SK-N-SH (cell line): ENCODE measurements around the gene SSTR4. TPM values are rescaled to one million over a fixed set of nuclear protein-coding genes. Genes with fewer than 3 reads are reported as not detected.

Source experiments
- CTCF ChIA-PET: fragments of 300-600, 350-600 bp; formaldehyde crosslinking; extraction: SDS; loops from one replicate; lab custom pipeline; 2021; lab: Yijun Ruan, JAX
- POLR2A ChIA-PET: fragments of 350-600 bp; sonication (Branson Sonifier 250); formaldehyde crosslinking; extraction: SDS; loops from one replicate; lab custom pipeline; 2020; ENCODE audit warnings: antibody characterized with exemption, inconsistent platforms; lab: Yijun Ruan, JAX
- DNase-seq: peaks from one replicate; pipeline ENCODE4 v3.0.0; 2012
- H2AFZ ChIP-seq: fragments of 200-600 bp; sonication (generic); 2 replicates; pipeline ENCODE4 v1.8.1; 2016; ENCODE audit warnings: antibody characterized with exemption, mild to moderate bottlenecking, low read depth
- H3F3A ChIP-seq: fragments of 200-600 bp; sonication (generic); replicated peaks from 2 replicates; pipeline ENCODE3; 2016; ENCODE audit warnings: antibody characterized with exemption, mild to moderate bottlenecking; ENCODE audit not compliant: insufficient read depth
- H3K27ac ChIP-seq, 2 experiments: fragments of 200-500 bp in 1 of 2; fragments of 200-600 bp in 1 of 2; sonication (Bioruptor generic) in 1 of 2; sonication (generic), shearing (Covaris generic) in 1 of 2; 2 replicates each; pipeline versions ENCODE4 v1.5.1 to v1.6.1; 2014 to 2016; ENCODE audit warnings: low read depth in 2 of 2, inconsistent platforms in 1 of 2, low read length in 1 of 2, mild to moderate bottlenecking in 1 of 2, mixed read lengths in 1 of 2
- H3K27me3 ChIP-seq: fragments of 200-600 bp; sonication (generic), shearing (Covaris generic); 2 replicates; pipeline ENCODE4 v1.6.1; 2016; ENCODE audit warnings: mixed run types; ENCODE audit not compliant: insufficient read depth
- H3K36me3 ChIP-seq, 2 experiments: fragments of 200-500 bp in 1 of 2; fragments of 200-600 bp in 1 of 2; sonication (Bioruptor generic) in 1 of 2; sonication (generic) in 1 of 2; replicated peaks in 1 of 2; 2 replicates each; pipeline versions ENCODE3 to v1.5.1; 2014 to 2016; ENCODE audit warnings: low read length in 1 of 2, mild to moderate bottlenecking in 1 of 2; ENCODE audit not compliant: insufficient read depth in 2 of 2, control insufficient read depth in 1 of 2
- H3K4me1 ChIP-seq, 2 experiments: fragments of 200-500 bp in 1 of 2; fragments of 200-600 bp in 1 of 2; sonication (Bioruptor generic) in 1 of 2; sonication (generic), shearing (Covaris generic) in 1 of 2; 2 replicates each; pipeline versions ENCODE4 v1.5.1 to v1.6.1; 2014 to 2016; ENCODE audit warnings: low read depth in 1 of 2, low read length in 1 of 2, mixed run types in 1 of 2; ENCODE audit not compliant: insufficient read depth in 2 of 2, control insufficient read depth in 1 of 2
- H3K4me2 ChIP-seq: fragments of 200-600 bp; sonication (generic), shearing (Covaris generic); 2 replicates; pipeline ENCODE4 v1.6.1; 2017; ENCODE audit warnings: mixed run types
- H3K4me3 ChIP-seq, 2 experiments: fragments of 200-500 bp in 1 of 2; fragments of 200-600 bp in 1 of 2; sonication (Bioruptor generic) in 1 of 2; sonication (generic), shearing (Covaris generic) in 1 of 2; 2 replicates each; pipeline versions ENCODE4 v1.5.1 to v1.8.1; 2014 to 2016; ENCODE audit warnings: low read depth in 2 of 2, inconsistent platforms in 1 of 2, low read length in 1 of 2, mild to moderate bottlenecking in 1 of 2, mixed read lengths in 1 of 2, moderate library complexity in 1 of 2
- H3K79me2 ChIP-seq: fragments of 200-600 bp; sonication (generic); 2 replicates; pipeline ENCODE4 v1.8.1; 2017; ENCODE audit warnings: mild to moderate bottlenecking; ENCODE audit not compliant: insufficient read depth
- H3K9ac ChIP-seq: fragments of 200-600 bp; sonication (generic); 2 replicates; pipeline ENCODE4 v1.6.1; 2017; ENCODE audit warnings: mixed run types
- H3K9me2 ChIP-seq: fragments of 200-600 bp; sonication (generic); 2 replicates; pipeline ENCODE4 v1.6.1; 2017; ENCODE audit warnings: mixed run types
- H3K9me3 ChIP-seq: fragments of 200-600 bp; sonication (generic); 2 replicates; pipeline ENCODE4 v1.6.1; 2017; ENCODE audit warnings: mixed run types, mild to moderate bottlenecking, moderate library complexity
- H4K20me1 ChIP-seq: fragments of 200-600 bp; sonication (generic); 2 replicates; pipeline ENCODE4 v1.6.1; 2017; ENCODE audit warnings: mild to moderate bottlenecking, mixed run types; ENCODE audit not compliant: insufficient read depth
- FOXM1 ChIP-seq: IDR thresholded peaks from 2 replicates; pipeline ENCODE4 v1.4.0; 2012; ENCODE audit warnings: low read depth, mild to moderate bottlenecking
- GABPA ChIP-seq: IDR thresholded peaks from 2 replicates; pipeline ENCODE4 v1.4.0; 2012; ENCODE audit warnings: low read depth, mild to moderate bottlenecking
- JUND ChIP-seq: IDR thresholded peaks from 2 replicates; pipeline ENCODE4 v1.4.0; 2012
- MEF2A ChIP-seq: IDR thresholded peaks from 2 replicates; pipeline ENCODE4 v1.4.0; 2012; ENCODE audit warnings: low read depth, borderline replicate concordance
- MXI1 ChIP-seq: IDR thresholded peaks from 2 replicates; pipeline ENCODE4 v1.6.1; 2012; ENCODE audit warnings: mild to moderate bottlenecking, low read depth, low read length, improper control_type of control experiment
- NFIC ChIP-seq: IDR thresholded peaks from 2 replicates; pipeline ENCODE4 v1.4.0; 2012; ENCODE audit warnings: borderline replicate concordance
- NRF1 ChIP-seq: IDR thresholded peaks from 2 replicates; pipeline ENCODE4 v1.6.1; 2012; ENCODE audit warnings: low read depth, mild to moderate bottlenecking, low read length
- RFX5 ChIP-seq: IDR thresholded peaks from 2 replicates; pipeline ENCODE4 v1.6.1; 2012; ENCODE audit warnings: mild to moderate bottlenecking, improper control_type of control experiment, low read length
- RXRA ChIP-seq: IDR thresholded peaks from 2 replicates; pipeline ENCODE4 v1.4.0; 2012; ENCODE audit warnings: low read depth, mild to moderate bottlenecking, borderline replicate concordance
- SMC3 ChIP-seq: IDR thresholded peaks from 2 replicates; pipeline ENCODE4 v1.6.1; 2012; ENCODE audit warnings: low read depth, low read length, improper control_type of control experiment
- TCF12 ChIP-seq: IDR thresholded peaks from 2 replicates; pipeline ENCODE4 v1.4.0; 2012
- TEAD4 ChIP-seq: IDR thresholded peaks from 2 replicates; pipeline ENCODE4 v1.4.0; 2012; ENCODE audit warnings: mild to moderate bottlenecking, borderline replicate concordance; ENCODE audit not compliant: insufficient read depth
- whole genome bisulfite sequencing: methylation state at CpG from one replicate; pipeline ENCODE4 v1.1.6; 2017; ENCODE audit warnings: low lambda C conversion rate; 5-methylcytosine and 5-hydroxymethylcytosine counted together
- polyA plus RNA-seq, 3 experiments: library from polyadenylated mRNA; depleted of rRNA; stranded (reverse); fragments of >200 nt; gene quantifications; 2 replicates each; pipeline ENCODE4 v1.2.3, GENCODE V29; 2012
- TF ChIP-seq, protein P1 (sequence below): fragments of 200-600 bp; sonication (generic); IDR thresholded peaks from 2 replicates; pipeline ENCODE4 v1.6.1; 2017; ENCODE audit warnings: antibody characterized with exemption, mild to moderate bottlenecking, moderate library complexity
- TF ChIP-seq, protein P2 (sequence below): fragments of 150-350 bp; IDR thresholded peaks from 2 replicates; pipeline ENCODE4 v1.6.1; 2016; ENCODE audit warnings: mild to moderate bottlenecking, low read depth, low read length
- TF ChIP-seq, protein P3 (sequence below): IDR thresholded peaks from 2 replicates; pipeline ENCODE4; 2012

SSTR4 gene
- polyA plus RNA-seq, 1 of the 3 experiments (the other 2 are of a cell fraction), result not detected

DNA sequence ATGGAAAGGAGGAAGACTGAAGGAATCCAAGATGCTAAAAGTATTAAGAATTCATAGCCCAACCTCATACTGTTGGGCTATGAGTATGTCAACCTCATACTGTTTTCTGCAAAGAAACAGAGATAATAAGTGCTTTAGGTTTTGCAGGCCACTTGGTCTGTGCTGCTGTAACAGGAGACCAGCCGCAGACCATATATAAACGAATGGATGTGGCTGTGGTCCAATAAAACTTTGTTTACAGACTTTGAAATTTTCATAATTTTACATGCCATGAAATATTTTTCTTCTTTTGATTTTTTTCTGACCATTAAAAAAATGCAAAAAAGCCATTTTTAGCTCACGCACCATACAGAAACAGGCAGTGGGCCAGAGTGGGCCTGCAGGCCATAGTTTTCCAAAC, 28.1 kb downstream of the SSTR4 start:
- Histone ChIP-seq H2AFZ (no peak overlapping the region), H3F3A (no peaks in the 10 kb centered on the region), H3K27me3 (peaks cover 32% of the 10 kb centered on the region; the same call in 1 of the 2 replicates), H3K4me1 (no peaks in the 10 kb centered on the region), H3K79me2 (no peaks in the 10 kb centered on the region), H3K9me3 (no peaks in the 10 kb centered on the region), H3K4me2 (no peak overlapping the region), H3K4me3 (no peak overlapping the region), H3K27ac (no peak overlapping the region), H3K9ac (no peak overlapping the region), H4K20me1 (no peaks in the 10 kb centered on the region), H3K9me2 (no peaks in the 10 kb centered on the region), H3K36me3 (no peaks in the 10 kb centered on the region)
- POLR2A ChIA-PET, result no interaction called here
- TF ChIP-seq SMC3, result no peak
- TF ChIP-seq RFX5, result no peak
- TF ChIP-seq NRF1, result no peak
- no peak for TF ChIP-seq TEAD4
- no peak for TF ChIP-seq TCF12
- no peak for TF ChIP-seq JUND
- no peak for TF ChIP-seq MEF2A
- TF ChIP-seq, protein P1, sequence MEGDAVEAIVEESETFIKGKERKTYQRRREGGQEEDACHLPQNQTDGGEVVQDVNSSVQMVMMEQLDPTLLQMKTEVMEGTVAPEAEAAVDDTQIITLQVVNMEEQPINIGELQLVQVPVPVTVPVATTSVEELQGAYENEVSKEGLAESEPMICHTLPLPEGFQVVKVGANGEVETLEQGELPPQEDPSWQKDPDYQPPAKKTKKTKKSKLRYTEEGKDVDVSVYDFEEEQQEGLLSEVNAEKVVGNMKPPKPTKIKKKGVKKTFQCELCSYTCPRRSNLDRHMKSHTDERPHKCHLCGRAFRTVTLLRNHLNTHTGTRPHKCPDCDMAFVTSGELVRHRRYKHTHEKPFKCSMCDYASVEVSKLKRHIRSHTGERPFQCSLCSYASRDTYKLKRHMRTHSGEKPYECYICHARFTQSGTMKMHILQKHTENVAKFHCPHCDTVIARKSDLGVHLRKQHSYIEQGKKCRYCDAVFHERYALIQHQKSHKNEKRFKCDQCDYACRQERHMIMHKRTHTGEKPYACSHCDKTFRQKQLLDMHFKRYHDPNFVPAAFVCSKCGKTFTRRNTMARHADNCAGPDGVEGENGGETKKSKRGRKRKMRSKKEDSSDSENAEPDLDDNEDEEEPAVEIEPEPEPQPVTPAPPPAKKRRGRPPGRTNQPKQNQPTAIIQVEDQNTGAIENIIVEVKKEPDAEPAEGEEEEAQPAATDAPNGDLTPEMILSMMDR, result no peak
- TF ChIP-seq, protein P2, sequence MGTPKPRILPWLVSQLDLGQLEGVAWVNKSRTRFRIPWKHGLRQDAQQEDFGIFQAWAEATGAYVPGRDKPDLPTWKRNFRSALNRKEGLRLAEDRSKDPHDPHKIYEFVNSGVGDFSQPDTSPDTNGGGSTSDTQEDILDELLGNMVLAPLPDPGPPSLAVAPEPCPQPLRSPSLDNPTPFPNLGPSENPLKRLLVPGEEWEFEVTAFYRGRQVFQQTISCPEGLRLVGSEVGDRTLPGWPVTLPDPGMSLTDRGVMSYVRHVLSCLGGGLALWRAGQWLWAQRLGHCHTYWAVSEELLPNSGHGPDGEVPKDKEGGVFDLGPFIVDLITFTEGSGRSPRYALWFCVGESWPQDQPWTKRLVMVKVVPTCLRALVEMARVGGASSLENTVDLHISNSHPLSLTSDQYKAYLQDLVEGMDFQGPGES, result no peak
- no peak for TF ChIP-seq RXRA
- TF ChIP-seq MXI1, result no peak
- no peak for TF ChIP-seq FOXM1
- no peak for TF ChIP-seq NFIC
- TF ChIP-seq GABPA, result no peak
- CTCF ChIA-PET, result no interaction called here
- WGBS, result 26% methylated on average over 3 of the region's 3 CpGs
- DNase-seq, result no peak

DNA sequence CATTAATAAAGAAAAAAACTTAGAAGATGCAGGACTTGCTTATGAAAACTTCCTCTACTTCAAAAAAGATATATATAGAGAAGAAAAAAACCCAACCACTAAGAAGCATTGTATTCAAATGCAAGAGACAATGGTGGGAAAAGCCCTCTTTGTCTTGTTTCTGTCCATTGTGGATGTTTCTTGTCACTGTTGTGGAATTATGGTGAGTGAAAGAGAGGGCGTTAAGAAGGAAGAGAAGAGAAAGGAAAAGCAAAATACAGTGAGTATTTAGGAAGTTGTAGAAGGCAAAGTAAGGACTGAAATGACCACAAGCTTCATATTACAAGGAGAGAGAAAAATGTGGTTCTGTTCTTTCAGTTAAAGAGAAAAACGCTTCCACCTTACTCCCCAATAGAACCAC, 28.5 kb downstream of the SSTR4 start:
- H2AFZ ChIP-seq, result no peak overlapping the region
- H3K4me2 ChIP-seq, result no peak overlapping the region
- H3K9ac ChIP-seq, result no peak overlapping the region
- ChIA-PET CTCF (no interaction called here), POLR2A (no interaction called here)
- no peak overlapping the region for H3K4me3 ChIP-seq
- no peaks in the 10 kb centered on the region for H3K9me2 ChIP-seq
- no peaks in the 10 kb centered on the region for H3K4me1 ChIP-seq
- TF ChIP-seq, protein P1, result no peak
- TF ChIP-seq, protein P3, sequence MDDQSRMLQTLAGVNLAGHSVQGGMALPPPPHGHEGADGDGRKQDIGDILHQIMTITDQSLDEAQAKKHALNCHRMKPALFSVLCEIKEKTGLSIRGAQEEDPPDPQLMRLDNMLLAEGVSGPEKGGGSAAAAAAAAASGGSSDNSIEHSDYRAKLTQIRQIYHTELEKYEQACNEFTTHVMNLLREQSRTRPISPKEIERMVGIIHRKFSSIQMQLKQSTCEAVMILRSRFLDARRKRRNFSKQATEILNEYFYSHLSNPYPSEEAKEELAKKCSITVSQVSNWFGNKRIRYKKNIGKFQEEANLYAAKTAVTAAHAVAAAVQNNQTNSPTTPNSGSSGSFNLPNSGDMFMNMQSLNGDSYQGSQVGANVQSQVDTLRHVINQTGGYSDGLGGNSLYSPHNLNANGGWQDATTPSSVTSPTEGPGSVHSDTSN, result no peak
- H3K9me3 ChIP-seq, result no peaks in the 10 kb centered on the region
- no peak overlapping the region for H3K27ac ChIP-seq
- H4K20me1 ChIP-seq, result no peaks in the 10 kb centered on the region
- H3K36me3 ChIP-seq, result no peaks in the 10 kb centered on the region
- peaks cover 32% of the 10 kb centered on the region; the same call in 1 of the 2 replicates for H3K27me3 ChIP-seq
- no peaks in the 10 kb centered on the region for H3F3A ChIP-seq
- no peak for DNase-seq
- H3K79me2 ChIP-seq, result no peaks in the 10 kb centered on the region
- WGBS, result 14% methylated on average over 2 of the region's 2 CpGs
